Urothelium cell line (cell line): ENCODE data around the gene ENTHD1.

Experiments used
- DNase-seq: peaks from one replicate; pipeline ENCODE4 v3.0.0; 2011; ENCODE audit warnings: low spot score, mixed read lengths
- FAIRE-seq: peaks from 2 replicates; lab custom pipeline; 2011; peaks lifted over from hg19 to GRCh38; lab: Jason Lieb, UNC

ENTHD1 gene

GRCh38 chr22:39719559-39720450, 173.8 kb downstream of the ENTHD1 start:
- no peak for FAIRE-seq
- DNase-seq, result no peak

- DNase-seq, result no peak
- FAIRE-seq, result no peak
Observed at GRCh38 chr22:39718921-39719475, 174.6 kb downstream of the ENTHD1 start.

GRCh38 chr22:39718206-39718605, 175.4 kb downstream of the ENTHD1 start:
- FAIRE-seq, result no peak
- DNase-seq, result no peak

GRCh38 chr22:39717099-39717498, 176.5 kb downstream of the ENTHD1 start:
- no peak for FAIRE-seq
- DNase-seq, result no peak

GRCh38 chr22:39716534-39716933, 177.0 kb downstream of the ENTHD1 start:
- FAIRE-seq (no peak), DNase-seq (no peak)

- FAIRE-seq, result no peak
- no peak for DNase-seq
Observed at GRCh38 chr22:39715778-39716495, 177.6 kb downstream of the ENTHD1 start.

GRCh38 chr22:39714321-39714720, 179.2 kb downstream of the ENTHD1 start:
- no peak for FAIRE-seq
- DNase-seq, result no peak

GRCh38 chr22:39713799-39714290, 179.7 kb downstream of the ENTHD1 start:
- FAIRE-seq, result no peak
- DNase-seq, result no peak

- FAIRE-seq (peak; percentile 13), DNase-seq (no peak)
Observed at GRCh38 chr22:39712751-39713525, 180.6 kb downstream of the ENTHD1 start.

- FAIRE-seq (no peak), DNase-seq (no peak)
Observed at GRCh38 chr22:39712081-39712480, 181.5 kb downstream of the ENTHD1 start.

- DNase-seq, result no peak
- FAIRE-seq, result no peak
Observed at GRCh38 chr22:39710380-39711150, 183.0 kb downstream of the ENTHD1 start.

- DNase-seq (no peak), FAIRE-seq (no peak)
Observed at GRCh38 chr22:39707816-39708215, 185.7 kb downstream of the ENTHD1 start.

GRCh38 chr22:39707351-39707750, 186.2 kb downstream of the ENTHD1 start:
- DNase-seq (no peak), FAIRE-seq (no peak)

- no peak for DNase-seq
Observed at GRCh38 chr22:39706376-39707140, 187.0 kb downstream of the ENTHD1 start.

GRCh38 chr22:39705386-39705785, 188.2 kb downstream of the ENTHD1 start:
- DNase-seq (no peak), FAIRE-seq (no peak)

More at GRCh38 chr22:39706376-39707140, 187.0 kb downstream of the ENTHD1 start:
- FAIRE-seq, result no peak

GRCh38 chr22:39703928-39704639, 189.5 kb downstream of the ENTHD1 start:
- no peak for DNase-seq
- FAIRE-seq, result no peak

- DNase-seq, result no peak
- no peak for FAIRE-seq
Observed at GRCh38 chr22:39703091-39703490, 190.5 kb downstream of the ENTHD1 start.

- DNase-seq (no peak), FAIRE-seq (no peak)
Observed at GRCh38 chr22:39700565-39700964, 193.0 kb downstream of the ENTHD1 start.
